ENCODE results near the gene RPL27A. TPM values are rescaled to one million over a fixed set of nuclear protein-coding genes. Genes with fewer than 3 reads are reported as not detected.

The RPL27A gene
- total RNA-seq: 1,000 to 10,000 TPM; 1,341 to 1,591 TPM

DNA sequence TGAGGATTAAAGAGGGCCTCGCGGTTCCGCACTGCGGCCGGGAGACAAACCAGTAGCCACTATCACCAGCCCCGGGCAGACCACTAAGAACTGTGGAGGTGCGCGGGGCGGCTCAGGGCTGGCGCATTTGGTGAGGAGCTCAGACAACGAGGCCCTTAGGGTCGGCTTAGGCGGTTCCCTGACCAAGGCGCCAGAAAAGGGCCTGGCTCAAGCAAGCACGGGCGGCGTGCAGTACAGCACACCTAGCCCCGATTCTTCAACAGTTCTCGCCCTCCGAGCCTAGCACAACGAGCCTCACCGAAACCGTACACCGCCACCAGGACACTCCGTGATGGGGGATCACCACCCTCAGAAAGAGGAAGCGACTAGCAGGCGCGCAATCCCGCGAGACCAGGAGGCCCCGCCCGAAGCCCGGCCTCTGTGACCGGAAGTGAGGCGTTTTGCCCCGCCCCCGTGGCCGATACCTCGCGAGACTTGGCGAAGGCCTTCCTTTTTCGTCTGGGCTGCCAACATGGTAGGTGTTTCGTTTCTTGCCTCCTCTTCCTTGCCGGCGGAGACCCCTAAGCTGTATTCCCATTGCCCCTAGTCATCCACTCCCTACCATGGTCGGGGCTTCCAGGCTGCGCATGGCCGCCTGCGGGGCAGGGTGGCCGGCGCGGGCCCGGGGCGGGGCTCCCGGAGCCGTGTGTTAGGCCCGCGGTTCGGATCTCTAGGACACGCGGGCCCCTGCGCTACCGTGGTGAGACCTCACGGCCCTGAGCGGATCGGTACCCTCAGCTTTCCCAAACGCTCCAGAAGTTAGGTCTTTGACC is at the start of gene RPL27A, which contains the start of gene TRIM66:
Gene RPL27A, plus strand, starts transcription at position 490 of the 812 bp plus-strand sequence. Its CDS starts 22 bp downstream, at position 512.
Gene TRIM66, minus strand, starts transcription at position 363 of the 812 bp plus-strand sequence. CDS start 10,391 bp downstream, outside the sequence.
- Mint-ChIP-seq H3K27ac (peak within 1 kb of the TSS; percentile 97 to 99), H3K9me3 (peaks cover 5 to 6% of the 10 kb centered on the region in 2 donors), H3K36me3 (peaks cover 54 to 64% of the 10 kb centered on the region in 2 donors)
- peak; percentile 98 for ATAC-seq
- DNase-seq (ENCODE audit: low spot score in 2 of 2): peak; percentile 98 to 99

DNA sequence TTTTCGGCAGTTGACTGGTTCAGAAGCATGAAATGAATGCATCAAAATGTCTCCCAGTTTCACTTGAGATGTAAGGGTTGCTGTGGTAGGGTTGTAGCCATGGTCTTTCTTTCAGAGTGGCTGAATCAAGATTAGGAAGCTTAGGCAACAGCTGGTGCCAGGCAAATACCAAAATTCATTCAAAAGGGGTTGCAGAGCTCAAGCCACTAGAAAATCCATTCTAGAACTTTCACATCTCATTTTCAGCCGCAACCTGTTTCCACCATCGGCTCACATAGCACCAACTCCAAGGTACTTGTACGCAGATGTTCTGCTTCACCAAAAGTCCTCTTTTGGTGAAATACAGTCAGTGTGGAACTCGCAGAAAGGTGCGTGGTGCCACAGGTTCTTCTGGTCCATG is 48.1 kb upstream of the RPL27A start:
- Mint-ChIP-seq H3K9me3 (no peaks in the 10 kb centered on the region), H3K27ac (no peak overlapping the region), H3K36me3 (peaks cover 27 to 30% of the 10 kb centered on the region in 2 donors)
- ATAC-seq: no peak
- no peak for DNase-seq (ENCODE audit: low spot score in 2 of 2)

GRCh38 chr11:8636127-8636526 is 46.5 kb upstream of the RPL27A start:
- no peaks in the 10 kb centered on the region for H3K9me3 Mint-ChIP-seq
- H3K36me3 Mint-ChIP-seq: peaks cover 27 to 30% of the 10 kb centered on the region in 2 donors
- ATAC-seq (no peak), DNase-seq (ENCODE audit: low spot score in 2 of 2) (no peak)
- no peak overlapping the region for H3K27ac Mint-ChIP-seq

DNA sequence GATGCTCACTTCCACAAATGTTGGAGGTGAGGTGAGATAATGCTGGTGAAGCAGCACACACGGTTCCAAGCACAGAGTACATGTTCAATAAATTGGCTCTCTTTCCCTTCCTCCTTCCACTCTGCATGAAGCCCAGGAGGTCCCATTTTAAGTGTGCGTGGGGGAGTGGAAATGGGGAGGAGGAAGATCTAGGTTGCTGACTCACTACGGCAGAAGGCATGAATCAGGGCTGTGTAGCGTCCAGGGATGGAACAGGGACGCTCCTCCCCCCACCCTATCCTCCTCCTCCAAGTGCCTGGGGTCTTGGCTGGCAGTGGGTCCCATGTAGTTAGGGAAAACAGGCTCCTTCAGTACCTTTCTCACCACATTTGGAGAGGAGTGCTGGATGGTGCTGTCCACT is 44.3 kb upstream of the RPL27A start:
- Mint-ChIP-seq H3K27ac (no peak overlapping the region), H3K36me3 (peaks cover 27 to 30% of the 10 kb centered on the region in 2 donors), H3K9me3 (no peaks in the 10 kb centered on the region)
- ATAC-seq: no peak
- no peak for DNase-seq (ENCODE audit: low spot score in 2 of 2)

DNA sequence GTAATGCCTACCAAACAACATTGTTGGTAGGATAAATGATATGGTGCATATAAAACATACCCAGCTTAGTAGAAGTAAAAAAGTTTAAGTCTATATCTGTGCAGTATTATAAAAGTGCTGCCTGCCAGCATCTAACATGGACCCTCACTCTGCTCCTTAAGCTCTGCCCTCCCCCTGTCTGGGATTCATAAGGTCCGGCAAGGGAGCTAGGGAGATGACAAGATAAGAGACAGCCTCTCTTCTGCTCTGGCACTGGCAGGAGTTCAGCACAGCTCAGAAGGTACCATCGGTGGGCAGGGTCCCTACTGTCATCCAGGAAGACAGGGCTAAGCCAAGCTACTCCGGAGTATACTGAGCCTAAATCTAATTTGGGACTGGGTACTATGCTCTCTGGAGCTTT is 42.9 kb upstream of the RPL27A start:
- Mint-ChIP-seq H3K9me3 (no peaks in the 10 kb centered on the region), H3K36me3 (peaks cover 27 to 30% of the 10 kb centered on the region in 2 donors), H3K27ac (no peak overlapping the region)
- DNase-seq (ENCODE audit: low spot score in 2 of 2): no peak
- ATAC-seq: no peak

DNA sequence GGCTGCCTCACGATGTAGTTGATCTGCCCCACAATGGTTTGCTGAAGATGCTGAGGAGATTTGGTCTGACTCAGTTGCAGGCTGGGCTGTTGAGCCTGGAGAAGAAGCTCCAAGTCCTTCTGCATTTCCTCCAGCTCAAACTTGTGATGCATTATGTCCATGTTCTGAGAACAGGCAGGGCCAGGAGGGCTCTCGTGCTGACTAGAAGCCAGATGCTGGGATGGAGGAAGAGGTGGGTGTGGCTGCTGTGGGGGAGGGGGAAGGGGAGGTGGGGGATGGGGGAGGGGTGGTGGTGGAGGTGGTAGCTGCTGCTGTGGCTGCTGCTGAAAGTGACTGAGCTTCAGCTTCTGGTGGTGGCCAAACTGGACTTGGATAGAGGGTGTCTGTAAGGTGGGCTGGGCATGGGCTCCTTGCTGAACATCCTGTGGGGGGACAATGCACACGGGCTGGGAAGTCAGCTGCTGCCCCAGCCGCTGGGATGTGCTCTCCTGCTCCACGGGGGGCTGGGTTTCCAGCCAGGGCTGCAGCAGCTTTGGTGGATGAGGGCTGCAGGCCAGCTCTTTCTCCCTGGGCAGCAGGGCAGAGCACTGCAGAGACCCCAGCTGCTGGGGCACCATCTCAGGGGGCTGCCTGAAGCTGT is 42.2 kb upstream of the RPL27A start:
- ATAC-seq (no peak), DNase-seq (ENCODE audit: low spot score in 2 of 2) (no peak)
- Mint-ChIP-seq H3K9me3 (no peaks in the 10 kb centered on the region), H3K27ac (no peak overlapping the region), H3K36me3 (peaks cover 27 to 30% of the 10 kb centered on the region in 2 donors)

GRCh38 chr11:8641332-8641731 is 41.3 kb upstream of the RPL27A start:
- ATAC-seq (peak in 1 of 2 donors; percentile 68), DNase-seq (ENCODE audit: low spot score in 2 of 2) (no peak)
- Mint-ChIP-seq H3K36me3 (peaks cover 20 to 21% of the 10 kb centered on the region in 2 donors), H3K27ac (peak overlapping the region in 1 of 2 donors; percentile 64), H3K9me3 (no peaks in the 10 kb centered on the region)

- no peak for ATAC-seq
- Mint-ChIP-seq H3K36me3 (peaks cover 12% of the 10 kb centered on the region in 2 donors), H3K9me3 (no peaks in the 10 kb centered on the region), H3K27ac (peak overlapping the region in 1 of 2 donors; percentile 64)
- no peak for DNase-seq (ENCODE audit: low spot score in 2 of 2)
These were observed 40.3 kb upstream of the RPL27A start for GRCh38 chr11:8642196-8642841.

DNA sequence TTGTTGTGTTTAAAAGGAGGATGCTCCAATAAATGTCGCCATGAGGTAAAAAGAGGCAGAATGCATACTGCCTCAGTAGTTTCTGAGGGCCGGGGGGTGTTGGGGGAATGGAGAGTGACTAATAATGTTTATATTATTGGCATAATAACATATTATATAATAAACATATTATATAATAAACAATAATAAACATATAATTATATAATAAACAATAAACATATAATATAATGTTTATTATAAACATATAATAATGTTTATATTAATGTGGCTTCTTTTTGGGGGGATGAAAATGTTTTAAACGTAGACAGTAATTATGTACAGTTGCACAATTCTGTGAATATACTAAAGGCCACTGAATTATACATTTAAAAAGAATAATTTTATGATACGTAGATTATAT is 35.7 kb upstream of the RPL27A start:
- DNase-seq (ENCODE audit: low spot score in 2 of 2) (no peak), ATAC-seq (no peak)
- H3K27ac Mint-ChIP-seq: no peak overlapping the region
- no peaks in the 10 kb centered on the region for H3K9me3 Mint-ChIP-seq
- H3K36me3 Mint-ChIP-seq: no peaks in the 10 kb centered on the region

- peaks cover 0 to 8% of the 10 kb centered on the region in 2 donors for H3K36me3 Mint-ChIP-seq
- H3K27ac Mint-ChIP-seq: no peak overlapping the region
- DNase-seq (ENCODE audit: low spot score in 2 of 2): no peak
- ATAC-seq: no peak
- no peaks in the 10 kb centered on the region for H3K9me3 Mint-ChIP-seq
These were observed 33.2 kb upstream of the RPL27A start for GRCh38 chr11:8649361-8649760.

DNA sequence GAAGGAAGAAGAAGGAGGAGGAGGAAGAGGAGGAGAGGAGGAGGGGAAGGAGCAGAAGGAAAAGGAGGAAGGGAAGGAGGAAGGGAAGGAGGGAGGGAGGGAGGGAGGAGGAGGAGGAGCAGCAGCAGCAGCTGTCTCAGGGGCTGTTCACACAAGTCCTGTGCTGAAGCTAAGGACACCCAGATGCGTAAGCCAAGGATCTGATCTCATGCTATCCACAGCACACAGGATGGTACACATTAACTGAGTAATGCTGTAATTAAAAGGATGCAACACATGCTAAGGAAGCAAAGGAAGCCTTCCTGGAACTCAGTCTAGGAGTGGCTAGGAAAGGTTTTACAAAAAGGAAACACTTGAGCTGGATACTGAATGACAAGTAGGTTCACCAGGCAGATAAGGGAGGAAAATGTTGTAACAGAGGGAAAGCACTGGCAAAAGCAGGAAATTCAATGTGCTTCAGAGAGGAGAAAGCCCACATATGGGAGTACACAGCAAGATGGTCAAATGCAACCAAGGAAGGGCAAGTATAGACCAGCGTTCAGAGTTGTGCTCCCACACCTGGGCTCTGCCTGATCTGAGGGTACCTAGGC is 32.1 kb upstream of the RPL27A start:
- H3K27ac Mint-ChIP-seq: no peak overlapping the region
- H3K36me3 Mint-ChIP-seq: peaks cover 0 to 10% of the 10 kb centered on the region in 2 donors
- no peak for ATAC-seq
- DNase-seq (ENCODE audit: low spot score in 2 of 2): no peak
- H3K9me3 Mint-ChIP-seq: no peaks in the 10 kb centered on the region

DNA sequence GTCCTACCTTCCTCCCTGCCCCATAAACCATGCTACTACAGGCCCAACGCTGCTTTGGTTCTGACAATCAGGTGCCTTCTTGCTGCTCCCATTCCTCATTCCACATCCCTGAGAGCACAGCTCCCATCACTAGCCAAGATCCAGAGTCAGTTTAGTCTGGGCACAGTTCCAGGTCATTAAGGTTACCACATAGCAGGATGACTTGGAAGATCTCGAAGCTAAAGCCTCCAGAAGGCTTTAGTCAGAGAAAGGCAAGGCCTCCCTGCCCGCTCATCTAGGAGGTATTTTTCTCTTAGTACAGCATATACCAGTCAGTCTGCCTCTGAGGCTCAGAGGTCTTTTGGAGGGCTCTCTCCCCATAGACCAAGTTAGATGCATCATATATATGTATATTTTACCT is 30.5 kb upstream of the RPL27A start:
- ATAC-seq (no peak), DNase-seq (ENCODE audit: low spot score in 2 of 2) (no peak)
- Mint-ChIP-seq H3K36me3 (peaks cover 0 to 10% of the 10 kb centered on the region in 2 donors), H3K27ac (peak overlapping the region in 1 of 2 donors; percentile 62), H3K9me3 (no peaks in the 10 kb centered on the region)

DNA sequence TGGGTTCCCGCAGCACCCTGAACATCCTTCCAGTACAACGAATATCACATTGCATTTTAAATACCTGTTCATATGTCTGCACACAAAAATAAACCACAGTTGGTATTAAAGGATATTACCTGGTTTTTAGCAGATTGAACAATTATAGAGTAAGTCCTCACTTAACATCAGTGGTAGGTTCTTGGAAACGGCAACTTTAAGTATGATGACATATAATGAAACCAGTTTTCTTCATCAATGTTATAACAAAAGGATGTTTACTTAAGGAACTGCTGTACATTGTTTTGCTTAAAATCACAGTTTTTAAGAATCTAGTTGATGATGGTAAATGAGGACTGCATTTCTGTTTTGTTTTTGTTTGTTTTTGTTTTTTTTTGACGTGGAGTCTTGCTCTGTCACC is 28.1 kb upstream of the RPL27A start:
- Mint-ChIP-seq H3K9me3 (no peaks in the 10 kb centered on the region), H3K36me3 (peaks cover 0 to 10% of the 10 kb centered on the region in 2 donors), H3K27ac (peak overlapping the region; percentile 9 to 90)
- ATAC-seq: no peak
- no peak for DNase-seq (ENCODE audit: low spot score in 2 of 2)

GRCh38 chr11:8656291-8656690 is 26.3 kb upstream of the RPL27A start:
- peaks cover 0 to 10% of the 10 kb centered on the region in 2 donors for H3K36me3 Mint-ChIP-seq
- H3K27ac Mint-ChIP-seq: no peak overlapping the region
- DNase-seq (ENCODE audit: low spot score in 2 of 2) (no peak), ATAC-seq (no peak)
- H3K9me3 Mint-ChIP-seq: no peaks in the 10 kb centered on the region

DNA sequence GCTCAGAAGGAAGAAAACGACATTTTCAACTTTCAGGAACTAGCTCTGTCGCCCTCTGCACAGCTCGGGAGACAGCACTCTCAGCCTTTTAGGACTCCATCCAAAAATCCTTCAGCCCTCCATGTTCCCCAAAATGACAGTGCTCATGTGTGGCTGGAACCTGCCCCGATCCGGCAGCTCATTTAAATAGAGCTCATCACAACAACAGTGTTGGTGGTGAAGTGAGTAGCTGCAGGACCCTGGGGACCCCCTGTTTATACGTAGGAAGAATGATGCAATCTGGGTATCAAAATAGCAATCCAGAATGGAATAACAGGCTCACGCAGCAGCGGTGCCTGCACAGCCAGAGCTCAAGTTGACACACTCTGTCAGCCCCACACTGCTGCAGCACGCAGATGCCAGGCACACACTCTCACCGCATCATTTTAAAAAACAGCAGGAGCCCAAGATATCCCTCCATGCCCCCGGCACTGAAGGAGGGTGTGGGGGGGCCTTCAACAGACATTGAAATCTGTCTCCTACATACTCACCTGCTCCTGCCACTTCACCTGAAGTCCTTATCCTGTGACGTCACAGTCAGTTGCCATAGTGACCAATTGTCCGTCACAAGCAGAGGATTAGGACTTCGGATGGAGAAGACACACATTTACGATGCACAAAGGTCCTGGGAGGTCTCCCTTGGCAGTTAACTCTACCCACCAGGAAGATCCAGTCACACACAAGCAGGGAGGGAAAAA is 24.1 kb upstream of the RPL27A start:
- peaks cover 0 to 10% of the 10 kb centered on the region in 2 donors for H3K36me3 Mint-ChIP-seq
- DNase-seq (ENCODE audit: low spot score in 2 of 2): no peak
- H3K27ac Mint-ChIP-seq: peak overlapping the region in 1 of 2 donors; percentile 72
- no peaks in the 10 kb centered on the region for H3K9me3 Mint-ChIP-seq
- ATAC-seq: no peak

Measured in activated naive CD4-positive, alpha-beta T cell treated with anti-CD3 and anti-CD28 coated beads, Interleukin-2, amount 50 U/mL, for 72 hours (primary cell).